RCC 7860 (cell line): Measurements from ENCODE around the gene CRTAP.
"Not testable (repeated sequence)": the region's sequence is repeated elsewhere in the genome, so short reads cannot be mapped to it uniquely, and the experiment has no call there.

Experiments
- DNase-seq: peaks from one replicate; pipeline ENCODE4 v3.0.0-alpha.2; 2015; ENCODE audit warnings: low spot score
- FAIRE-seq: peaks from 2 replicates; lab custom pipeline; 2012; peaks lifted over from hg19 to GRCh38; lab: Jason Lieb, UNC

CRTAP gene

DNA sequence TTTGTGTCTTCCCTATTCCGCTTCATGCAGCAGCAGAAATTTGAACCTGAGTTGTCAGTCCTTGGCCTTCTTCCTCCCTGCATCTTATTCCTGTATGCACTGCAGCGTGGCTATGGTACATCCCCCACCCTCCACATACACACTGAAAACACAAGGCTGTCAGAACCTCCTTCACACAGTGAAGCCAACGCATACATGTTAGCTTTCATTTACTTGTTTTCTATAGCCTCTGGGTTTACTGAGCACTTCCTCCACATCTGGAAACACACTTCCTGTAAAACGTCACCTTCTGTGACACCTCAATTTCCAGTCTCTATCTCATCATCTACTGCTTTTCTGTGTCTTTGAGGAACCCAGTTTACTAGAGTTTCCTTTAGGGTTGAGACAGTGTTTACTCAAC, 57.8 kb downstream of the CRTAP start:
- no peak for FAIRE-seq
- no peak for DNase-seq

DNA sequence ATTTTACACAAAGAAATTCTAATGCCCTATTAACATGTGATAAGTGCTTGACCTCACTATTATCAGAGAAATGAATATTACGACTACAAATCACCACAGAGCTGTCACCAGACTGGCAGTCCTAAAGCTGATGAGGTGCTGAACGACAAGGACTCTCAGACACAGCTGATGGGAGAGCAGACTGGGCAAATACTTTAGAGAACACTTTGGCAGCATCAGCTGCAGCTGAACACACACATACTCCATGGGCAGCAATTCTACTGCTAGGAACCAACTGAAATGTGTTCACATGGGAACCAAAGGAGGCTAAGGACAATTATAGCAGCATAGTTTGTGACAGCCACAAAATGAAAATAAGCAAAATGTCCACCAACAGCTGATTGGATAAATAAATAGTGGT, 59.3 kb downstream of the CRTAP start:
- FAIRE-seq (no peak), DNase-seq (no peak)

DNA sequence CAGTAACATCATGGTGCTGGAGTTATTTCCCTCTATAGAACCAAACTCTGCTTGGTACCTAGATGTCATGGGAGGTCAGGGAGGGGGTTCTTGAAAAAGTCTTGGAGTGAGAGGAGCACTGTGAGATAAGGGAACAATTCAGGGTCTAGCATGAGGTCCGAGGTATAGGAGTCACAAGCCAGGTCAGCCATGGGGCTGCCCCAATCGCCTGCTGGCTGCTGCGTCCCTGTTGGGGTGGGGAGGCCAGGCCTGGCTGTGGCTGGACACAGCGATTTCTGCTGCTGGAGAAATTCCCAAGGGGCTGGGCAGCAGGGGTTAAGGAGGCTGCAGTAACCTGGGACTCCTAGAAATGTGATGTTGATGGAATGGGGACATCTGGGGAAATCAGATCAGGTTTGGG, 59.9 kb downstream of the CRTAP start:
- FAIRE-seq (no peak), DNase-seq (no peak)

DNA sequence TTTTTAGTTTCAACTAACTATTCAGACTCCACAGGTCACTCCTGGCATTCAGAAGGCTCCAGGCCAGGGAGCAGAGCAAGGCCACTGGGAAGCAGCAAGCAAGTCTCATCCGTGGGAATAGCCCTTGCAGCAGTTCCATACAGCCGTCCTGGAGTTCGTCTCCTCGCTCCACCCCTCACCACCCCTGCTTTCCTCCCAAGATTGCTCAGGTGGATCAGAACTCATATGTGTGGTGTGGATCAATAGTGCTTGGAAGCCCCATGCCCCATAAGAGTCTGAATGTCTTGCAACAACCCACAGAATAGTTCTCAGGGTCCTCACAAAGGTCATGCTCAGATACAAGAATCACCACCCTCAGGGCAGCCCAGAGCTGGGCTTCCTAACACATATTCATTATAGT, 60.3 kb downstream of the CRTAP start:
- FAIRE-seq: no peak
- DNase-seq: no peak

DNA sequence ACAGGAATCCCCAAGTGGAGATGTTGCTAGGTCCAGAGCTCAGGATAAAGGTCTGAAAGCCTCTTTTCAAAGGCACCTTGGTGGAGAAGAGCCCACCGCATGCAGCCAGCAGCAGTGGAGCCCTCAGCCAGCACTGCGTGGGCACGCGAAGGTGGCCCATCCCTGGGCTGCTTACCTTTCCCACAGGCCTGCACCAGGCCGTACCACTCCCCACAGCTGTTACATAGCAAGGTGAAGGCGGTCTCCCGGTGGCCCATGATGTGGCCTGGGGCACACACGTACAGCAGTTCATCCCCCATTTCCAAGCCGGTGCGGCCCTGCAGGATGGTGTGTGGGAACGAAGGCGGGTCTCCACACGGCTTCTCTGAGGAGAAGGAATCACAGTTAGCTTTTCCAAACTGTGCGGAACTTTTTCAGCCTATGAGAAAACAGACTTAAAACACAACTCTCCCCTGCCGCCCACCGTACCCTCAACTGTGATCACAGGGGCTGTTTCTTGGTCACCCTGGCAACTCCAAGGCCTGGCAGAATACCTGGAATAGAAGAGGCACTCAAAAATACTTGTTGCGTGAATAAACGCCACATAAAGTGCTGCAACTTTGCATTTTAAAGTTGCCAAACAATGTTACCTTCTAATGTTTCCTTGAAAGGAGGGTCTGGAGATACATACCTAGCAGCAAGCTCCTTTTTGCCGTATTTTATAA, 61.0 kb downstream of the CRTAP start:
- DNase-seq: no peak
- FAIRE-seq: no peak

DNA sequence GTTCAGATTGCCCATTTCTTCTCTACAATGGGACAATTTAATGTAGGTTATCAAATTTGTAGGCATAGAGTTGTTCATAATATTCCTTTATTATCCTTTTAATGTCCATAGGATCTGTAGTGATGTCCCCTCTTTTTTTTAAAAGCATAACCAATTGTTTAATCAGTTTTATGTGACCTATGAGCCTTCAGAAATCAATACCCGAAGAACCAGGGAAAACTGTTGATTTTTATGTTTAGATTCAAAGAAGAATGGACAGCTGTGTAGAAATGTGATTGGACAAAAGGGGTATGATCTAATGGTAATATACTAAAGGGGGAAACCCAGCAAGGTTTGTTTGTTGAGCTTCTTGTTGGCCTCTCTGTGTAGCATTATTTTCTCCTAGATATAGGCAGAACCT, 65.3 kb downstream of the CRTAP start:
- DNase-seq: no peak
- FAIRE-seq: no peak

DNA sequence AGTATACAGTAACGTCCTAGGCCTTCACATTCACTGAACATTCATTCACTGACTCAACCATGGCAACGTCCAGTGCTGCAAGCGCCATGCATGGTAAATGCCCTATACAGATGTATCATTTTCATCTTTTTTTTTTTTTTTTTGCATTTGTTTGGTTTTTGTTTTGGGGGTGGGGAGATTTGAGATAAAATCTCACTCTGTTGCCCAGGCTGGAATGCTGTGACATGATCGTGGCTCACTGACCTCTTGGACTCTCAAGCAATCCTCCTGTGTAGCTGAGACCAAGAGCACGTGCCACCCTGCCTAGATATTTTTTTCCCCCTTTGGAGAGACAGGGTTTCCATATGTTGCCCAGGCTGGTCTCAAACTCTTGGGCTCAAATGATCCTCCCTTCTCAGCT, 67.4 kb downstream of the CRTAP start:
- no peak for FAIRE-seq
- DNase-seq: no peak

DNA sequence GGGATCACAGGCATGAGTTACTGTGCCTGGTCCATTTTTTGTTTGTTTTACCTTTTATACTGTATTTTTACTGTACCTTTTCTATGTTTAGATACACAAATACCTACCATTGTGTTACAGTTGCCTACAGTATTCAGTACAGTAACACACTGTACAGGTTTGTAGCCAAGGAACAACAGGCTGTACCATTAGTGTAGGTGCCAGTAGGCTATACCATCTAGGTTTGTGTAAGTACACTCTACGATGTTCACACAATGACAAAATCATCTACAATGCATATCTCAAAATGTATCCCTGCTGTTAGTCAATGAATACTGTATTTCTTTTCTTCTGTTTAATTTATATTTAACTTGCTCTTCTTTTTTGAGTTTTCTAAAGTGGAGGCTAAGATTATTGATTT, 67.8 kb downstream of the CRTAP start:
- not testable (repeated sequence) for FAIRE-seq, DNase-seq

DNA sequence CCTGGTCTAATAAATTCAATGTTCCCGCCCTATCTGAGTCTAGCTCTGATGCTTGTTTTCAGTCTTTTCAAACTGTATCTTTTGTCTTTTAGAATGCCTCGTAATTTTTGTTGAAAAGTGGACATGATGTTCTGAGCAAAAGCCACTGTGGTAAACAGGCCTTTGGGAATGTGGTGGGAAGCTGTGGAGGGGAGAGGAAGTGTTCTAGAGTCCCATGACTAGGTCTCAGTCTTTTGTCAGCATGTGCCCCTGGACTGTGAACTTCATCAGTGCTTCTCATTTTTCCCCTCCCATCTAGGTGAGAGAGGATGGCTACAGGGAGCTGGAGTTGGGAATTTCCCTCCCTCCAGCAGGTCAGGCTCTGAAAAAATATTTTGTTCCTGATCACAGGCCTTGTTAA, 71.0 kb downstream of the CRTAP start:
- DNase-seq (no peak), FAIRE-seq (no peak)

DNA sequence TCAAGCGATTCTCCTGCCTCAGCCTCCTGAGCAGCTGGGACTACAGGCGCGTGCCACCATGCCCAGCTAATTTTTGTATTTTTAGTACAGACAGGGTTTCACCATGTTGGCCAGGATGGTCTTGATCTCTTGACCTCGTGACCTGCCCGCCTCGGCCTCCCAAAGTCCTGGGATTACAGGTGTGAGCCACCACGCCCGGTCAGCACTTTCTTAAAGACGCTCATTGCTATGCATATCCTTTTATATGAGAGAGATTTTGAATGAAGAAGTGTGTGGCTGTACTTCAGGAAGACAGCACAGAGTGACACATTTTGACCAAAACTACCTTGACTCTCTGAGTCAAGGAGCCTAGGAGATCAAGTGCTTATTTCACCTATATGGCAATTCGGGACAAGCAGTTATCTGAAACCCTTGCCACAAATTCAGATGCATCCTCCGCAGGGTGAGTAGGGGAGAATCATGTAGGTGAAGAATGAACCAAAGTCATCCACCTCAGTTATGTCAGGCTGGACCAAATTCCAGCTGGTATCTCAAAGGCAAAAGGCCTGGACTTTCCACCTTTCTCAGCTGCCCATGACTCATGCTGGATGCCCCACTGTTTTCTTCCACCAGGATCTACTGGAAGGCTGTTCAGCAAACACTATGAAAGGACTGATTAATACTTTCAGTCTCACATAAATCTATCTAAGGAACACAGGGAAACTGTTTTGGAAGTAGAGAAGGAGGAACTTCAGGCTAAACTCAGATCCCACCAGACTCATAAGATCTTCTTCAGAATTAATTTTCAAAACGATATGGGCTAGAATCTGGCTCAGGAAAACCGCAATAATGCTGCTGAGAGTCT, 72.9 kb downstream of the CRTAP start:
- no peak for FAIRE-seq
- peak; percentile 35 for DNase-seq

DNA sequence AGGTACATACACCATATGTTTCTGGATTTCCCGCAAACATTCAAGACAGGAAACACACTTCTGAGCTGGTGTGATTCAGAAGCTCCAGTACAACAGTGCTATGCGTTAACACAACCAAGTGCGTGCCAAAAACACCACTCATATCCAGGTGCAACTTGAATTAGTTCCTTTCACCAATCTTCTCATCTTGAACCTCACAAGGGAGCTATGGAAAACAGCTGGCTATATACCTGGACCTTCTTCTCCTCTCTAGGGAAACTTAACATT, 73.5 kb downstream of the CRTAP start:
- FAIRE-seq: no peak

DNA sequence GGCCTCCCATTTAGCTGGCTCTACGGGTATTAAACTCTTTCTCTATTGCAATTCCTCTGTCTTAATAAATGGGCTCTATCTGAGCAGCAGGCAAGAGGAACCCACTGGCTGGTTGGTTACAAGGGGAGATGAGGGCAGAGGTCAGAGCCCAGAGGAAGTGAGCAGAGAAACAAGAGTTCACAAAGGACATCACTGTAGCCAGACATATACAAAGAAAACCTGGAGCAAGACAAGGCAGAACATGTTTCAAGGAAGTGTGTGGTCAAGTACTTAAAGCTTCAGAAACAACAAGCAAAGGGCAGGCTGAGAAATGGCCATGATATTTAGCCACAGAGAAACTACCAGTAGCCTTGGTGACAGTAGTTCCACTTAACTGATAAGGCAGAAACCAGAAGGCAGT, 80.5 kb downstream of the CRTAP start:
- no peak for FAIRE-seq
- DNase-seq: no peak

More for the DNA sequence above, 73.5 kb downstream of the CRTAP start:
- DNase-seq: no peak

DNA sequence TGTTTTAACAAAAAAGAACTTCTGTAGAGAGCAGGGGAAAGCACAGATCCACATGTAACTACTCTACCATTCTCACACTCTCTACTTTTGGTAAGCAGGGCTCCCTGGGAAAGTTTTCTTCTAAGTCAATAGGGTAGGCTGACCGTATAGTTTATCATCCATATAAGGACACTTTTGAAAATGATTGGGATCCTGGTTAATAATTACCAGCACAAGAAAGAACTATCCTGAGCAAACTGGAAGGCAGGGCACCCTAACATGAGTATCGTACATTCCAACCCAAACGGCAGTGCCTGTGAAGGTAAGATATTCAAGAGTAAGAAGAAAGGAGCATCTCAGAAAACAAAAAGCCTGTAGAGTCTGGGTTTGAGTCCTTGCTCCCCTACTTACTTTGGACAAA, 82.7 kb downstream of the CRTAP start:
- DNase-seq: no peak
- FAIRE-seq: no peak
